Placental epithelial cell (primary cell): ENCODE data around the gene LUZP1. TPM values are rescaled to one million over a fixed set of nuclear protein-coding genes. Genes with fewer than 3 reads are reported as not detected.

Source experiments
- small RNA-seq: library from RNA; depleted of rRNA; stranded (forward); fragments of <200 nt; gene quantifications from one replicate; pipeline ENCODE3, GENCODE V24; 2012
- total RNA-seq: library from RNA; depleted of rRNA; stranded (reverse); fragments of >200 nt; gene quantifications from 2 replicates; pipeline ENCODE4 v1.2.3, GENCODE V29; 2012

The LUZP1 gene
- 15.3 and 23.3 TPM in 2 replicates for total RNA-seq

GRCh38 chr1:23168445-23169194 is at the start of gene LUZP1:
Gene LUZP1, minus strand, starts transcription at chr1:23168856.

GRCh38 chr1:23217421-23218115 is 48.9 kb upstream of the LUZP1 start, which contains the start of gene HTR1D:
Gene HTR1D, minus strand, starts transcription at chr1:23217502. Its CDS starts 23,283 bp downstream, at chr1:23194219.

Small RNA genes lying within 50 kb of the gene (small RNA-seq; reads per million reads assigned to genes)
- gene MIR3115 = 0.37 reads per million, percentile 15 among the genes with 10 or more reads in this experiment
- not detected for gene MIR4419A
- not detected for gene RNU6-135P
- gene RNU6-514P = not detected

Other genes starting within 250 kb of the LUZP1 start
- not detected in 2 replicates for gene LACTBL1, start 196.0 kb downstream of the LUZP1 start, total RNA-seq
- gene TEX46, start 153.0 kb downstream of the LUZP1 start, total RNA-seq = not detected in 2 replicates
- 135 and 147 TPM in 2 replicates for gene KDM1A, start 149.4 kb downstream of the LUZP1 start, total RNA-seq
- gene HTR1D, start 48.6 kb upstream of the LUZP1 start, total RNA-seq = under 0.01 and 0.76 TPM in 2 replicates
- 56.9 and 84.0 TPM in 2 replicates for gene HNRNPR, start 175.4 kb upstream of the LUZP1 start, total RNA-seq
- gene ZNF436, start 201.0 kb upstream of the LUZP1 start, total RNA-seq = 40.1 and 62.8 TPM in 2 replicates